Measurements from ENCODE around the gene CHST12.

The CHST12 gene

GRCh38 chr7:2420216-2420933 lies 17.0 kb downstream of the CHST12 start:
- DNase-seq: no peak
- Histone ChIP-seq H3K4me3 (ENCODE audit: control insufficient read depth in 1 of 7, extremely low read depth in 1 of 7, insufficient read depth in 4 of 7, low read depth in 2 of 7, low read length in 6 of 7) (no peak overlapping the region), H3K27me3 (replicated peaks in 2 of 5; ENCODE audit: control insufficient read depth in 4 of 5, insufficient read depth in 5 of 5, low read length in 4 of 5) (no peaks in the 10 kb centered on the region), H3K27ac (ENCODE audit: insufficient read depth in 1 of 2, low read depth in 1 of 2, low read length in 2 of 2, poor library complexity in 1 of 2, severe bottlenecking in 2 of 2) (no peak overlapping the region), H3K9me3 (ENCODE audit: control extremely low read depth in 1 of 5, control insufficient read depth in 4 of 5, insufficient read depth in 2 of 5, low read depth in 1 of 5, low read length in 4 of 5) (no peaks in the 10 kb centered on the region), H3K36me3 (ENCODE audit: control insufficient read depth in 4 of 4, insufficient read depth in 4 of 4, low read length in 3 of 4) (peaks cover 8 to 14% (median 10%) of the 10 kb centered on the region in 4 experiments), H3K4me1 (ENCODE audit: control extremely low read depth in 1 of 4, control insufficient read depth in 4 of 4, insufficient read depth in 4 of 4, low read length in 3 of 4) (peaks cover 10 to 37% (median 26%) of the 10 kb centered on the region in 4 experiments)
- ChIA-PET CTCF (interaction anchor here (0.7 to 6.0 kb wide), 5 partner anchors 8 to 59 kb away, joined by 3 to 19 read pairs (median 4); no protein-coding TSS in a partner anchor), POLR2A (no interaction called here)
- WGBS (ENCODE audit: insufficient coverage): 98% methylated on average over 4 of the region's 7 CpGs

GRCh38 chr7:2421943-2422310 lies 18.5 kb downstream of the CHST12 start:
- CTCF ChIA-PET: interaction anchor here (0.7 to 6.0 kb wide), 5 partner anchors 10 to 1208 kb away, joined by 3 to 19 read pairs (median 12); no protein-coding TSS in a partner anchor

GRCh38 chr7:2425749-2426148 lies 22.3 kb downstream of the CHST12 start:
- 93% methylated on average over 8 of the region's 10 CpGs for WGBS (ENCODE audit: insufficient coverage)
- Histone ChIP-seq H3K36me3 (ENCODE audit: control insufficient read depth in 4 of 4, insufficient read depth in 4 of 4, low read length in 3 of 4) (peaks cover 3 to 17% (median 8%) of the 10 kb centered on the region in 4 experiments), H3K9me3 (ENCODE audit: control extremely low read depth in 1 of 5, control insufficient read depth in 4 of 5, insufficient read depth in 2 of 5, low read depth in 1 of 5, low read length in 4 of 5) (peaks cover 0 to 3% (median 3%) of the 10 kb centered on the region in 5 experiments), H3K27me3 (replicated peaks in 2 of 5; ENCODE audit: control insufficient read depth in 4 of 5, insufficient read depth in 5 of 5, low read length in 4 of 5) (no peaks in the 10 kb centered on the region), H3K4me1 (ENCODE audit: control extremely low read depth in 1 of 4, control insufficient read depth in 4 of 4, insufficient read depth in 4 of 4, low read length in 3 of 4) (peaks cover 0 to 7% (median 0%) of the 10 kb centered on the region in 4 experiments), H3K4me3 (ENCODE audit: control insufficient read depth in 1 of 7, extremely low read depth in 1 of 7, insufficient read depth in 4 of 7, low read depth in 2 of 7, low read length in 6 of 7) (no peak overlapping the region), H3K27ac (ENCODE audit: insufficient read depth in 1 of 2, low read depth in 1 of 2, low read length in 2 of 2, poor library complexity in 1 of 2, severe bottlenecking in 2 of 2) (no peak overlapping the region)
- CTCF ChIA-PET: interaction anchor here (0.5 to 6.0 kb wide), 5 partner anchors 8 to 41 kb away, joined by 3 to 19 read pairs (median 3); no protein-coding TSS in a partner anchor
- POLR2A ChIA-PET: interaction anchor here (1.1 kb wide), 1 partner anchor 13 kb away, joined by 4 read pairs; no protein-coding TSS in a partner anchor
- DNase-seq: no peak

More at GRCh38 chr7:2421943-2422310, 18.5 kb downstream of the CHST12 start:
- 55% methylated on average over 7 of the region's 9 CpGs for WGBS (ENCODE audit: insufficient coverage)
- no peaks in the 10 kb centered on the region for H3K9me3 ChIP-seq (ENCODE audit: control extremely low read depth in 1 of 5, control insufficient read depth in 4 of 5, insufficient read depth in 2 of 5, low read depth in 1 of 5, low read length in 4 of 5)
- DNase-seq: peak in 2 of 3 donors; percentile 72 to 83
- H3K27ac ChIP-seq (ENCODE audit: insufficient read depth in 1 of 2, low read depth in 1 of 2, low read length in 2 of 2, poor library complexity in 1 of 2, severe bottlenecking in 2 of 2): no peak overlapping the region
- POLR2A ChIA-PET: interaction anchor here (0.7 to 0.8 kb wide), 3 partner anchors 12 to 38 kb away, joined by 3 to 8 read pairs (median 4); no protein-coding TSS in a partner anchor
- no peak overlapping the region for H3K4me3 ChIP-seq (ENCODE audit: control insufficient read depth in 1 of 7, extremely low read depth in 1 of 7, insufficient read depth in 4 of 7, low read depth in 2 of 7, low read length in 6 of 7)
- peaks cover 8 to 19% (median 12%) of the 10 kb centered on the region in 4 experiments for H3K36me3 ChIP-seq (ENCODE audit: control insufficient read depth in 4 of 4, insufficient read depth in 4 of 4, low read length in 3 of 4)
- no peaks in the 10 kb centered on the region for H3K27me3 ChIP-seq (replicated peaks in 2 of 5; ENCODE audit: control insufficient read depth in 4 of 5, insufficient read depth in 5 of 5, low read length in 4 of 5)
- H3K4me1 ChIP-seq (ENCODE audit: control extremely low read depth in 1 of 4, control insufficient read depth in 4 of 4, insufficient read depth in 4 of 4, low read length in 3 of 4): peaks cover 1 to 23% (median 13%) of the 10 kb centered on the region in 4 experiments

- 100% methylated on average over 1 of the region's 3 CpGs for WGBS (ENCODE audit: insufficient coverage)
- no peak overlapping the region for H3K4me3 ChIP-seq (ENCODE audit: control insufficient read depth in 1 of 7, extremely low read depth in 1 of 7, insufficient read depth in 4 of 7, low read depth in 2 of 7, low read length in 6 of 7)
- DNase-seq: peak; percentile 31 to 57 (median 51)
- ChIA-PET POLR2A (interaction anchor here (1.2 kb wide), 1 partner anchor 26 kb away, joined by 7 read pairs; no protein-coding TSS in a partner anchor), CTCF (interaction anchor here (0.8 to 5.0 kb wide), 14 partner anchors 8 to 46 kb away, joined by 3 to 26 read pairs (median 7); no protein-coding TSS in a partner anchor)
- H3K36me3 ChIP-seq (ENCODE audit: control insufficient read depth in 4 of 4, insufficient read depth in 4 of 4, low read length in 3 of 4): peaks cover 7 to 50% (median 39%) of the 10 kb centered on the region in 4 experiments
- H3K9me3 ChIP-seq (ENCODE audit: control extremely low read depth in 1 of 5, control insufficient read depth in 4 of 5, insufficient read depth in 2 of 5, low read depth in 1 of 5, low read length in 4 of 5): peaks cover 0 to 7% (median 5%) of the 10 kb centered on the region in 5 experiments
- H3K27me3 ChIP-seq (replicated peaks in 2 of 5; ENCODE audit: control insufficient read depth in 4 of 5, insufficient read depth in 5 of 5, low read length in 4 of 5): no peaks in the 10 kb centered on the region
- H3K4me1 ChIP-seq (ENCODE audit: control extremely low read depth in 1 of 4, control insufficient read depth in 4 of 4, insufficient read depth in 4 of 4, low read length in 3 of 4): no peaks in the 10 kb centered on the region
- no peak overlapping the region for H3K27ac ChIP-seq (ENCODE audit: insufficient read depth in 1 of 2, low read depth in 1 of 2, low read length in 2 of 2, poor library complexity in 1 of 2, severe bottlenecking in 2 of 2)
Measured at GRCh38 chr7:2431260-2431867, 28.0 kb downstream of the CHST12 start.

- no peak for DNase-seq
- Histone ChIP-seq H3K27ac (ENCODE audit: insufficient read depth in 1 of 2, low read depth in 1 of 2, low read length in 2 of 2, poor library complexity in 1 of 2, severe bottlenecking in 2 of 2) (no peak overlapping the region), H3K27me3 (replicated peaks in 2 of 5; ENCODE audit: control insufficient read depth in 4 of 5, insufficient read depth in 5 of 5, low read length in 4 of 5) (no peaks in the 10 kb centered on the region), H3K4me1 (ENCODE audit: control extremely low read depth in 1 of 4, control insufficient read depth in 4 of 4, insufficient read depth in 4 of 4, low read length in 3 of 4) (no peaks in the 10 kb centered on the region), H3K36me3 (ENCODE audit: control insufficient read depth in 4 of 4, insufficient read depth in 4 of 4, low read length in 3 of 4) (peaks cover 16 to 67% (median 53%) of the 10 kb centered on the region in 4 experiments), H3K4me3 (ENCODE audit: control insufficient read depth in 1 of 7, extremely low read depth in 1 of 7, insufficient read depth in 4 of 7, low read depth in 2 of 7, low read length in 6 of 7) (no peak overlapping the region), H3K9me3 (ENCODE audit: control extremely low read depth in 1 of 5, control insufficient read depth in 4 of 5, insufficient read depth in 2 of 5, low read depth in 1 of 5, low read length in 4 of 5) (peaks cover 0 to 7% (median 5%) of the 10 kb centered on the region in 5 experiments)
- 98% methylated on average over 78 of the region's 85 CpGs for WGBS (ENCODE audit: insufficient coverage)
- POLR2A ChIA-PET: no interaction called here
- CTCF ChIA-PET: interaction anchor here (0.6 to 5.0 kb wide), 11 partner anchors 8 to 249 kb away, joined by 3 to 26 read pairs (median 9); no protein-coding TSS in a partner anchor
Measured at GRCh38 chr7:2432910-2433712, 29.7 kb downstream of the CHST12 start.

GRCh38 chr7:2433713-2434550 lies 30.5 kb downstream of the CHST12 start:
- H3K4me3 ChIP-seq (ENCODE audit: control insufficient read depth in 1 of 7, extremely low read depth in 1 of 7, insufficient read depth in 4 of 7, low read depth in 2 of 7, low read length in 6 of 7): no peak overlapping the region
- H3K36me3 ChIP-seq (ENCODE audit: control insufficient read depth in 4 of 4, insufficient read depth in 4 of 4, low read length in 3 of 4): peaks cover 16 to 75% (median 61%) of the 10 kb centered on the region in 4 experiments
- peaks cover 0 to 7% (median 5%) of the 10 kb centered on the region in 5 experiments for H3K9me3 ChIP-seq (ENCODE audit: control extremely low read depth in 1 of 5, control insufficient read depth in 4 of 5, insufficient read depth in 2 of 5, low read depth in 1 of 5, low read length in 4 of 5)
- ChIA-PET POLR2A (no interaction called here), CTCF (interaction anchor here (0.6 to 5.0 kb wide), 10 partner anchors 11 to 249 kb away, joined by 3 to 26 read pairs (median 10); no protein-coding TSS in a partner anchor)
- no peaks in the 10 kb centered on the region for H3K4me1 ChIP-seq (ENCODE audit: control extremely low read depth in 1 of 4, control insufficient read depth in 4 of 4, insufficient read depth in 4 of 4, low read length in 3 of 4)
- 97% methylated on average over 23 of the region's 42 CpGs for WGBS (ENCODE audit: insufficient coverage)
- DNase-seq: no peak
- no peak overlapping the region for H3K27ac ChIP-seq (ENCODE audit: insufficient read depth in 1 of 2, low read depth in 1 of 2, low read length in 2 of 2, poor library complexity in 1 of 2, severe bottlenecking in 2 of 2)
- no peaks in the 10 kb centered on the region for H3K27me3 ChIP-seq (replicated peaks in 2 of 5; ENCODE audit: control insufficient read depth in 4 of 5, insufficient read depth in 5 of 5, low read length in 4 of 5)

Data from common myeloid progenitor, CD34-positive (primary cell).